Measurements from ENCODE around the gene ABI1.
A peak's percentile ranks its signal among the peaks of the same experiment; 100 is the strongest.

The ABI1 gene

DNA sequence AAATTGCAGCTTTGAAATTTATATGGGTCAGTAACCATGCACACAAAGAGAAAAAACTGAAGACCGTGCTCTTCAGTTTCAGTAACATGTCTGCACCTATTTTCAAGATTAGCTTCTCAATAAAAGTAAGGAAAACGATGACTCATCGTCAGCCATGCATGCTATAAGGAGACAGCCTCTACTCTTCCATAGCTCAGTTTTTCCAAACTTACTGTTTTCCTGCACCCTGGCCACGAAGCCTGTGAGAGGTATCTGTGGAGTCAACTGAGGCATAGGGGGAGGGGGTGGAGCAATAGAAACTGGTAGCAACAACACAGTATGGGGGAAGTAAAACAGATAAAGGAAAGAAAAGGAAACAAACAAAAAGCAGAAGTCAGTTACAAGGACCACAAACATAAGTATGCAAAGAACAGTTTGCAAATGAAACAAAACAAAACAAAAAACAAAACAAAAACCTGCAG, 105.3 kb downstream of the ABI1 start (continued):
- TF ChIP-seq ZNF501 (tag by site-specific recombination; IDR thresholded peaks at IDR 0.05): 0 out of 2 replicates have a peak, but pooled peaks have one; percentile 23
- peak; percentile 52; the same call in 1 of the 2 replicates for TF ChIP-seq ZFP37 (tag by site-specific recombination; IDR thresholded peaks at IDR 0.05)
- TF ChIP-seq ZBTB17 (tag by site-specific recombination; IDR thresholded peaks at IDR 0.05): peak; percentile 40; the same call in 1 of the 2 replicates
- TF ChIP-seq EGR2 (tag by site-specific recombination; IDR thresholded peaks at IDR 0.05; ENCODE audit: low read depth): no peak
- peak; percentile 45; the same call in 1 of the 2 replicates for TF ChIP-seq MYNN (tag by site-specific recombination; IDR thresholded peaks at IDR 0.05; ENCODE audit: borderline replicate concordance)
- no peak for TF ChIP-seq GLI2 (tag by site-specific recombination; IDR thresholded peaks at IDR 0.05; ENCODE audit: borderline replicate concordance, low read depth)
- TF ChIP-seq, protein P1, sequence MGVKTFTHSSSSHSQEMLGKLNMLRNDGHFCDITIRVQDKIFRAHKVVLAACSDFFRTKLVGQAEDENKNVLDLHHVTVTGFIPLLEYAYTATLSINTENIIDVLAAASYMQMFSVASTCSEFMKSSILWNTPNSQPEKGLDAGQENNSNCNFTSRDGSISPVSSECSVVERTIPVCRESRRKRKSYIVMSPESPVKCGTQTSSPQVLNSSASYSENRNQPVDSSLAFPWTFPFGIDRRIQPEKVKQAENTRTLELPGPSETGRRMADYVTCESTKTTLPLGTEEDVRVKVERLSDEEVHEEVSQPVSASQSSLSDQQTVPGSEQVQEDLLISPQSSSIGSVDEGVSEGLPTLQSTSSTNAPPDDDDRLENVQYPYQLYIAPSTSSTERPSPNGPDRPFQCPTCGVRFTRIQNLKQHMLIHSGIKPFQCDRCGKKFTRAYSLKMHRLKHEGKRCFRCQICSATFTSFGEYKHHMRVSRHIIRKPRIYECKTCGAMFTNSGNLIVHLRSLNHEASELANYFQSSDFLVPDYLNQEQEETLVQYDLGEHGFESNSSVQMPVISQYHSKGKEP (tag by site-specific recombination; IDR thresholded peaks at IDR 0.05): peak; percentile 97
- TF ChIP-seq, protein P2, sequence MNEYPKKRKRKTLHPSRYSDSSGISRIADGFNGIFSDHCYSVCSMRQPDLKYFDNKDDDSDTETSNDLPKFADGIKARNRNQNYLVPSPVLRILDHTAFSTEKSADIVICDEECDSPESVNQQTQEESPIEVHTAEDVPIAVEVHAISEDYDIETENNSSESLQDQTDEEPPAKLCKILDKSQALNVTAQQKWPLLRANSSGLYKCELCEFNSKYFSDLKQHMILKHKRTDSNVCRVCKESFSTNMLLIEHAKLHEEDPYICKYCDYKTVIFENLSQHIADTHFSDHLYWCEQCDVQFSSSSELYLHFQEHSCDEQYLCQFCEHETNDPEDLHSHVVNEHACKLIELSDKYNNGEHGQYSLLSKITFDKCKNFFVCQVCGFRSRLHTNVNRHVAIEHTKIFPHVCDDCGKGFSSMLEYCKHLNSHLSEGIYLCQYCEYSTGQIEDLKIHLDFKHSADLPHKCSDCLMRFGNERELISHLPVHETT (tag by site-specific recombination; IDR thresholded peaks at IDR 0.05): 0 out of 2 replicates have a peak, but pooled peaks have one; percentile 14
- peak; percentile 64 for TF ChIP-seq PRDM6 (tag by site-specific recombination; IDR thresholded peaks at IDR 0.05)
- TF ChIP-seq ZNF175 (tag by site-specific recombination; IDR thresholded peaks at IDR 0.05): no peak
- TF ChIP-seq ZNF830 (tag by site-specific recombination; IDR thresholded peaks at IDR 0.05; ENCODE audit: low read depth): no peak
- TF ChIP-seq ZEB2 (tag by site-specific recombination; IDR thresholded peaks at IDR 0.05): 0 out of 2 replicates have a peak, but pooled peaks have one; percentile 47
- TF ChIP-seq, protein P3, sequence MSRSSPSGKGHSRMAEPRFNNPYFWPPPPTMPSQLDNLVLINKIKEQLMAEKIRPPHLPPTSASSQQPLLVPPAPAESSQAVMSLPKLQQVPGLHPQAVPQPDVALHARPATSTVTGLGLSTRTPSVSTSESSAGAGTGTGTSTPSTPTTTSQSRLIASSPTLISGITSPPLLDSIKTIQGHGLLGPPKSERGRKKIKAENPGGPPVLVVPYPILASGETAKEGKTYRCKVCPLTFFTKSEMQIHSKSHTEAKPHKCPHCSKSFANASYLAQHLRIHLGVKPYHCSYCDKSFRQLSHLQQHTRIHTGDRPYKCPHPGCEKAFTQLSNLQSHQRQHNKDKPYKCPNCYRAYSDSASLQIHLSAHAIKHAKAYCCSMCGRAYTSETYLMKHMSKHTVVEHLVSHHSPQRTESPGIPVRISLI (tag by site-specific recombination; IDR thresholded peaks at IDR 0.05): 0 out of 2 replicates have a peak, but pooled peaks have one; percentile 26
- TF ChIP-seq PRDM4 (tag by site-specific recombination; IDR thresholded peaks at IDR 0.05): peak; percentile 90
- TF ChIP-seq ZBTB20 (tag by site-specific recombination; IDR thresholded peaks at IDR 0.05): no peak

- Histone ChIP-seq H3K4me1 (ENCODE audit: control insufficient read depth, insufficient read depth, low read length) (no peaks in the 10 kb centered on the region), H3K4me3 (ENCODE audit: low read depth, low read length) (no peak overlapping the region), H3K9me3 (ENCODE audit: control insufficient read depth, insufficient read depth, low read depth, low read length) (no peaks in the 10 kb centered on the region), H3K27ac (ENCODE audit: extremely low read depth, low read depth, low read length) (no peak overlapping the region), H3K36me3 (ENCODE audit: control insufficient read depth in 2 of 2, insufficient read depth in 1 of 2, low read length in 2 of 2) (peaks cover 28 to 73% of the 10 kb centered on the region in 2 experiments)
- CTCF ChIA-PET: interaction anchor here (0.6 to 1.0 kb wide), 3 partner anchors 9 to 1548 kb away, joined by 3 to 6 read pairs (median 3); no protein-coding TSS in a partner anchor
- POLR2A ChIA-PET: no interaction called here
- TF ChIP-seq ZFP37 (tag by site-specific recombination; IDR thresholded peaks at IDR 0.05) (no peak), ZNF248 (tag by site-specific recombination; IDR thresholded peaks at IDR 0.05) (no peak), WT1 (tag by site-specific recombination; IDR thresholded peaks at IDR 0.05) (no peak), ZNF792 (tag by site-specific recombination; IDR thresholded peaks at IDR 0.05) (no peak), ZNF18 (tag by site-specific recombination; IDR thresholded peaks at IDR 0.05) (no peak), ZNF549 (tag by site-specific recombination; IDR thresholded peaks at IDR 0.05) (no peak)
Measured at GRCh38 chr10:26746061-26746460, 114.7 kb downstream of the ABI1 start.

All from HEK293 (cell line).